GM12878 (cell line): Measurements from ENCODE around the gene GATAD2B. TPM values are rescaled to one million over a fixed set of nuclear protein-coding genes. Genes with fewer than 3 reads are reported as not detected.

Experiments
- KAT2A ChIP-seq: conservative IDR thresholded peaks from 2 replicates; pipeline ENCODE4 v1.6.1; 2011; ENCODE audit warnings: low read depth, low read length; ENCODE audit not compliant: control insufficient read depth
- NFXL1 ChIP-seq: fragments of 450-650 bp; IDR thresholded peaks from 2 replicates; pipeline ENCODE4 v1.6.1; 2017; ENCODE audit warnings: antibody characterized with exemption, mild to moderate bottlenecking, borderline replicate concordance
- NFYA ChIP-seq: IDR thresholded peaks from 2 replicates; pipeline ENCODE4 v1.6.1; 2011; ENCODE audit warnings: low read depth, mild to moderate bottlenecking, low read length, improper control_type of control experiment, borderline replicate concordance
- SMAD5 ChIP-seq: IDR thresholded peaks from 2 replicates; pipeline ENCODE4 v1.6.1; 2016; ENCODE audit warnings: antibody characterized with exemption, low read depth
- ZBED1 ChIP-seq: IDR thresholded peaks from 2 replicates; pipeline ENCODE4 v1.6.1; 2016; ENCODE audit warnings: borderline replicate concordance
- polyA plus RNA-seq, 11 experiments: library from polyadenylated mRNA; depleted of rRNA in 4 of 11; unstranded in 6 of 11; stranded (reverse) in 5 of 11; fragments of >200 nt; fragmentation: Nextera tagmentation in 4 of 11; fragmentation: Illumina TruSeq in 1 of 11; extraction: Ambion mirVana in 4 of 11; extraction: Trizol in 1 of 11; gene quantifications; 1 replicate in 1 of 11; 2 replicates in 10 of 11; pipeline versions ENCODE4 v1.2.1 to v1.2.3, GENCODE V29; 2011 to 2016; ENCODE audit warnings: inconsistent platforms in 2 of 11, missing spikeins in 2 of 11, low read depth in 1 of 11
- total RNA-seq, 4 experiments: library from RNA; depleted of rRNA in 3 of 4; stranded (reverse); fragments of >200 nt in 3 of 4; fragmentation: Illumina TruSeq in 1 of 4; extraction: Trizol in 1 of 4; gene quantifications; 2 replicates each; pipeline versions ENCODE4 v1.2.1 to v1.2.3, GENCODE V29; 2013 to 2021
- TF ChIP-seq, protein P1 (sequence below): IDR thresholded peaks from 2 replicates; pipeline ENCODE4 v1.6.1; 2012; ENCODE audit warnings: low read depth, low read length, improper control_type of control experiment
- TF ChIP-seq, protein P2 (sequence below): fragments of 450-650 bp; conservative IDR thresholded peaks from 2 replicates; pipeline ENCODE4 v1.6.1; 2017; ENCODE audit warnings: mild to moderate bottlenecking, moderate library complexity

Gene GATAD2B
- total and polyA plus RNA-seq, 10 of the 15 experiments (the other 5 are each of a cell fraction or from before 2014, with no cell fraction given): 2.4 to 63.1 (median 8.7) TPM

DNA sequence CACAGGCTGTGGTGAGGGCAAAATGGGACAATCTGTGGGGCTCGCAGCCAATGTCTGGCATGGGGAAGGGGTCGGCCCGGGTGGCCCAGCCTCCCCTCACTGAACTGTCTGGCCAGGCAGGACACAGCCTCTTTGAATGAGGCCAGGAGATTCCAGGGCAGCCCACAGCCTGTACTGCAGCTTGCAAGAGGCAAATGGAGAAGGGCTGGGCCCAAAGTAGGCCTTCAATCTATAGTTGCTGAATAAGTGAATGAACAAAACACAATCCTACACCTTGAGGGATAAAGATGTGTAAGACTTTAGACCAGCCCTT is 124.3 kb downstream of the GATAD2B start (continued):
- TF ChIP-seq ZBED1 (no peak), NFXL1 (no peak), SMAD5 (no peak), NFYA (no peak), KAT2A (no peak)
- TF ChIP-seq, protein P1, sequence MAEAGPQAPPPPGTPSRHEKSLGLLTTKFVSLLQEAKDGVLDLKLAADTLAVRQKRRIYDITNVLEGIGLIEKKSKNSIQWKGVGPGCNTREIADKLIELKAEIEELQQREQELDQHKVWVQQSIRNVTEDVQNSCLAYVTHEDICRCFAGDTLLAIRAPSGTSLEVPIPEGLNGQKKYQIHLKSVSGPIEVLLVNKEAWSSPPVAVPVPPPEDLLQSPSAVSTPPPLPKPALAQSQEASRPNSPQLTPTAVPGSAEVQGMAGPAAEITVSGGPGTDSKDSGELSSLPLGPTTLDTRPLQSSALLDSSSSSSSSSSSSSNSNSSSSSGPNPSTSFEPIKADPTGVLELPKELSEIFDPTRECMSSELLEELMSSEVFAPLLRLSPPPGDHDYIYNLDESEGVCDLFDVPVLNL: no peak
- TF ChIP-seq, protein P2, sequence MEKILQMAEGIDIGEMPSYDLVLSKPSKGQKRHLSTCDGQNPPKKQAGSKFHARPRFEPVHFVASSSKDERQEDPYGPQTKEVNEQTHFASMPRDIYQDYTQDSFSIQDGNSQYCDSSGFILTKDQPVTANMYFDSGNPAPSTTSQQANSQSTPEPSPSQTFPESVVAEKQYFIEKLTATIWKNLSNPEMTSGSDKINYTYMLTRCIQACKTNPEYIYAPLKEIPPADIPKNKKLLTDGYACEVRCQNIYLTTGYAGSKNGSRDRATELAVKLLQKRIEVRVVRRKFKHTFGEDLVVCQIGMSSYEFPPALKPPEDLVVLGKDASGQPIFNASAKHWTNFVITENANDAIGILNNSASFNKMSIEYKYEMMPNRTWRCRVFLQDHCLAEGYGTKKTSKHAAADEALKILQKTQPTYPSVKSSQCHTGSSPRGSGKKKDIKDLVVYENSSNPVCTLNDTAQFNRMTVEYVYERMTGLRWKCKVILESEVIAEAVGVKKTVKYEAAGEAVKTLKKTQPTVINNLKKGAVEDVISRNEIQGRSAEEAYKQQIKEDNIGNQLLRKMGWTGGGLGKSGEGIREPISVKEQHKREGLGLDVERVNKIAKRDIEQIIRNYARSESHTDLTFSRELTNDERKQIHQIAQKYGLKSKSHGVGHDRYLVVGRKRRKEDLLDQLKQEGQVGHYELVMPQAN: no peak
- TF ChIP-seq, all 136 proteins: peak for 0
